IPS-18a (cell line): Measurements from ENCODE around the gene INTS14.
"Not testable (repeated sequence)": the region's sequence is repeated elsewhere in the genome, so short reads cannot be mapped to it uniquely, and the experiment has no call there.

Experiments used
- H3K27ac ChIP-seq: one replicate; pipeline ENCODE4 v1.5.1; 2013; ENCODE audit warnings: low read length
- H3K27me3 ChIP-seq: one replicate; pipeline ENCODE4 v1.6.1; 2013; ENCODE audit warnings: mild to moderate bottlenecking, low read length; ENCODE audit not compliant: control insufficient read depth, insufficient read depth
- H3K36me3 ChIP-seq: one replicate; pipeline ENCODE4 v1.6.1; 2013; ENCODE audit warnings: low read depth, low read length; ENCODE audit not compliant: control insufficient read depth
- H3K4me1 ChIP-seq: one replicate; pipeline ENCODE4 v1.6.1; 2013; ENCODE audit warnings: low read depth, low read length; ENCODE audit not compliant: control insufficient read depth
- H3K4me3 ChIP-seq: one replicate; pipeline ENCODE4 v1.5.1; 2013; ENCODE audit warnings: low read length
- H3K9ac ChIP-seq: one replicate; pipeline ENCODE4 v1.6.1; 2013; ENCODE audit warnings: mild to moderate bottlenecking, low read length, moderate library complexity
- H3K9me3 ChIP-seq: one replicate; pipeline ENCODE4 v1.6.1; 2013; ENCODE audit warnings: low read depth, low read length; ENCODE audit not compliant: control insufficient read depth

INTS14 gene

DNA sequence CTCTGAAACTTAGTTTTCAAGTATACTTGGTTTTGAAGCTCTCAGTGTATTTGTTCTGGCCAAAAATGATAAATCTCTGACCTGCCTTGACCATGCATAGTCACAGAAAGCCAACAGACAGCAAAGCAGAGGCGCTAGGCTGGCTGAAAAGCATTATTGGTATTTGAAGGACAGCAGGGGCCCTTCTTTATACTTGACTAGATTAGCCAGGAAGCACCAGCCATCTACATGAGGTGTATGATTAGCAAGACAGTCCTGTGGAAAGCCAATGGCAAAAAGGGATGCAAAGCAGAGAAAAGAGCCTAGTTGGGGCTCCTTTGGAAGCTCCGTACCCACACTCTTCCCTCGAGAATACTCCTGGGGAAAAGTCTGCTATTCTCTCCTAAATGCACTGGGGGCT is 18.6 kb upstream of the INTS14 start:
- Histone ChIP-seq H3K9me3 (no peaks in the 10 kb centered on the region), H3K36me3 (no peaks in the 10 kb centered on the region), H3K27me3 (no peaks in the 10 kb centered on the region), H3K27ac (no peak overlapping the region), H3K9ac (no peak overlapping the region), H3K4me3 (no peak overlapping the region), H3K4me1 (no peaks in the 10 kb centered on the region)

GRCh38 chr15:65626856-65627255 is 15.9 kb upstream of the INTS14 start:
- no peak overlapping the region for H3K4me3 ChIP-seq

DNA sequence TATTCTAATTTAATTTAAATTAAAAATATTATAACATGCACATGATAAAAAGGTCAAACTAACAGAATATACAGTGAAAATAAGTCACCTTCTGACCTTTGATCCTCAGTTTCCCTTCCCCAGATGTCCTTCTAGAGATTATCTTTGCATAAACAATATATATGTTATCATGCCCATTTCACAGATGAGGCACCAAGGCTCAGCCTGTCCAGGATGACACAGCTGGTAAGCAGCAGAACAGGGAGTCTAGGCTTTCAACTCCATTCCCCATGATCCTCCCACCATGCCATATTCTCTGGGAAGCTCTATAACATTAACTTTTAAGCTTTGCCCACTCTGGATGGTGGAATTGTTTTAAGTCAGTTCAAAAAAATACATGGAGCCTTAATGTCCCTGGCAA is 12.2 kb upstream of the INTS14 start:
- no peak overlapping the region for H3K27ac ChIP-seq
- H3K36me3 ChIP-seq, result no peaks in the 10 kb centered on the region

More at GRCh38 chr15:65626856-65627255, 15.9 kb upstream of the INTS14 start:
- Histone ChIP-seq H3K27me3 (no peaks in the 10 kb centered on the region), H3K9ac (no peak overlapping the region), H3K9me3 (no peaks in the 10 kb centered on the region), H3K36me3 (no peaks in the 10 kb centered on the region), H3K4me1 (no peaks in the 10 kb centered on the region), H3K27ac (no peak overlapping the region)

GRCh38 chr15:65621638-65622037 is 10.7 kb upstream of the INTS14 start, which contains the start of gene SLC24A1:
SLC24A1 (plus strand) TSS chr15:65621938; CDS start chr15:65624081, 2,143 bp downstream.
- no peak within 1 kb of the TSS for H3K4me3 ChIP-seq

More for the DNA sequence above, 12.2 kb upstream of the INTS14 start:
- no peaks in the 10 kb centered on the region for H3K9me3 ChIP-seq
- no peaks in the 10 kb centered on the region for H3K27me3 ChIP-seq
- H3K4me3 ChIP-seq, result no peak overlapping the region
- H3K9ac ChIP-seq, result no peak overlapping the region
- H3K4me1 ChIP-seq, result peaks cover 11% of the 10 kb centered on the region

GRCh38 chr15:65620833-65621232 is 9.9 kb upstream of the INTS14 start:
- H3K27me3 ChIP-seq, result no peaks in the 10 kb centered on the region
- no peak overlapping the region for H3K9ac ChIP-seq
- peaks cover 11% of the 10 kb centered on the region for H3K4me1 ChIP-seq

More at GRCh38 chr15:65621638-65622037, 10.7 kb upstream of the INTS14 start, which contains the start of gene SLC24A1:
- H3K36me3 ChIP-seq, result no peaks in the 10 kb centered on the region
- H3K27ac ChIP-seq, result no peak within 1 kb of the TSS
- no peak within 1 kb of the TSS for H3K9ac ChIP-seq
- H3K4me1 ChIP-seq, result peaks cover 11% of the 10 kb centered on the region
- H3K27me3 ChIP-seq, result no peaks in the 10 kb centered on the region
- H3K9me3 ChIP-seq, result no peaks in the 10 kb centered on the region

DNA sequence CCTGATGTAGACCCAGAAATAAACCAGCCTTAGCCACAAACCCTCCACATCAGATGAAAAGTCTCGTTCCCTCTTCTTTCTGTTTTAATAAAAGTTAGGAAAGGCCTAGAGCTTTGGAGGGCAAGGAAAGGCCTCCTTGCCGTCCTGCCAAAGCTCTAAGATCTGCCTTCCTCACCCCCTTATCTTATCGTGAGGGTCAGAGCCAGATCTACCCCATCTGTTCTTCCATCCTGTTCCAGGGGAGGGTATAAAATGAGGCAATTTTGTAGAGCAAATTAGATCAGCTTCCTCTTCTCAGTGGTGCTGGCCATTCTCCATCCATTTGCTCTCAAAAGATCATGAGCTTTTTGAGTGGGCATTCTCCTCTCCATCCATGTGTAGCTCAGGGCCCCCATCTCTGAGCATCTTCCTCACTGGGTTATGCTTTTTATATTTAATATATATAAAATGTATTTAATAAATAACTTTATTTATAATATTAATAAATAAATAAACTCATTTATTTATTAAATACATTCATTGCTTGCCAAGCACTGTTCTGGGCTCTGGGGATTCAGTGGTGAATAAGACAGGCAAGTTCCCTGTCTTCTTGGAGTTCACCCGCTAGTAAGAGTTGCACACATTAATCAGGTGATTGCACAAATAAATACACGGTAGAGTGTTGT is 8.8 kb upstream of the INTS14 start:
- Histone ChIP-seq H3K9me3 (no peaks in the 10 kb centered on the region), H3K4me3 (no peak overlapping the region), H3K27ac (no peak overlapping the region), H3K9ac (no peak overlapping the region), H3K27me3 (no peaks in the 10 kb centered on the region), H3K4me1 (peaks cover 11% of the 10 kb centered on the region), H3K36me3 (no peaks in the 10 kb centered on the region)

More at GRCh38 chr15:65620833-65621232, 9.9 kb upstream of the INTS14 start:
- Histone ChIP-seq H3K27ac (no peak overlapping the region), H3K4me3 (no peak overlapping the region), H3K9me3 (no peaks in the 10 kb centered on the region), H3K36me3 (no peaks in the 10 kb centered on the region)

DNA sequence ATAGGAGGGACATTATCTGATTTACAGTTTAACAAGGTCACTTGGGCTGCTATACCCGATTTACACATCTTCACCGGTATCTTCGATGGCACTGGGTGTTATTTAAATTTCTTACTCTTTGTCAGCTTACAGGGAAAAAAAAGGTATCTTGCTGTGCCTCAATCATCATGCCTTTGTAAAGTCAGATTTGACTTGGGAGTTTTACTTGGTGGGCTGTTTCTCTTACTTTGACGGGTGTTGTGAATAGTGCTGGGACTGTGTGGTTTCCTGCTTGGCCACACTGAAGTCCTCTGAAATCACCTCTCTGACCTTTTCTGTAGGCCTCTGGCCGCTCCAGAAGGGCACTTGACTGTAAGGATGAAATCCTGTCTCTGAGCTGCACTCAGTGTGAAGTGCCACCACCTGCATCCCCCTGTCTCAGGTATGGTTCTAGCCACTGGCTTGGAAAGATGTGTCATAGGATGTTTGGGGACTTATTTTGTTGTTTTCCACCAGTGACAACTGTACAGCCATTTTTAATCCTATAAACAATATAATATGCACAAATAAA is 7.7 kb upstream of the INTS14 start:
- Histone ChIP-seq H3K4me3 (no peak overlapping the region), H3K27ac (no peak overlapping the region), H3K4me1 (peaks cover 11% of the 10 kb centered on the region), H3K36me3 (no peaks in the 10 kb centered on the region), H3K9ac (no peak overlapping the region), H3K9me3 (no peaks in the 10 kb centered on the region), H3K27me3 (no peaks in the 10 kb centered on the region)

DNA sequence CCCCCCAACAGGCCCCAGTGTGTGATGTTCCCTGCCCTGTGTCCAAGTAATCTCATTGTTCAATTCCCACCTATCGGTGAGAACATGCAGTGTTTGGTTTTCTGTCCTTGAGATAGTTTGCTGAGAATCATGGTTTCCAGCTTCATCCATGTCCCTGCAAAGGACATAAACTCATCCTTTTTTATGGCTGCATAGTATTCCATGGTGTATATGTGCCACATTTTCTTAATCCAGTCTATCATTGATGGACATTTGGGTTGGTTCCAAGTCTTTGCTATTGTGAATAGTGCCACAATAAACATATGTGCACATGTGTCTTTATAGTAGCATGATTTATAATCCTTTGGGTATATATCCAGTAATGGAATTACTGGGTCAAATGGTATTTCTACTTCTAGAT is 5.0 kb upstream of the INTS14 start:
- not testable (repeated sequence) for H3K9ac ChIP-seq, H3K27ac ChIP-seq, H3K4me3 ChIP-seq, H3K27me3 ChIP-seq, H3K9me3 ChIP-seq, H3K36me3 ChIP-seq
- H3K4me1 ChIP-seq, result peaks cover 22% of the 10 kb centered on the region

DNA sequence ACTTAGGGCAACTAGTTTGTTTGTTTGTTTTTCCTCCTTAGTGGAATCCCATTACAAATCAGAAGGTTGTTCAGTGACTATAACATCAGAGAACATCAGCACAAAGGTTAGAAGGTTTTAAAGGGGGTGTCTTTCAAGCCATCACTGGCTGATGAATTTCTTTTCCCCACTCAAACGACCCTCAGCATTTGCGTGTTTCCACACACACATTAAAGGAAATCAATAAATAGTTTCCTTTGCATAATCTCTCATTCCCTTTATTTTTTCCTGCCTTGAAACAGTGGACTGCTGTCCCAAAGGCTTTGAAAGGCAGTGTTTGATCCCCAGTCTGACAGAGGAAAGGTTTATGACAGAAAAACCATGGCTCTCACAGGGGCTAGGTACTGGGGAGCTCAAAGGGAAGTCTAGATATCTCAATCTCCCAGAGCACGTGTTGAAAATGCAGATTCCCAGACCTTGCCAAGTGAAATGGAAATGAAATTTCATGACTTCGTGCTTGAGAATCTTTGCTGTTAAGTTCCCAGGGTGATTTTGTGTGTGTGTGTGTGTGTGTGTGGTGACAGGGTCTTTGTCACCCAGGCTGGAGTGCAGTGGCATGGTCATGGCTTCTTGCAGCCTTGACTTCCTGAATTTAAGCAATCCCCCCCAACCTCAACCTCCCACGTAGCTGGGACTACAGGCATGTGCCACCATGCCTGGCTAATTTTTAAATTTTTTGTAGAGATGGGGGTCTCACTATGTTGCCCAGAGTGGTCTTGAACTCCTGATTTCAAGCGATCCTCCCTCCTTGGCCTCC is 2.2 kb upstream of the INTS14 start:
- Histone ChIP-seq H3K4me1 (peaks cover 11% of the 10 kb centered on the region), H3K27ac (no peak overlapping the region), H3K4me3 (no peak overlapping the region), H3K36me3 (no peaks in the 10 kb centered on the region), H3K27me3 (no peaks in the 10 kb centered on the region), H3K9ac (no peak overlapping the region), H3K9me3 (no peaks in the 10 kb centered on the region)

DNA sequence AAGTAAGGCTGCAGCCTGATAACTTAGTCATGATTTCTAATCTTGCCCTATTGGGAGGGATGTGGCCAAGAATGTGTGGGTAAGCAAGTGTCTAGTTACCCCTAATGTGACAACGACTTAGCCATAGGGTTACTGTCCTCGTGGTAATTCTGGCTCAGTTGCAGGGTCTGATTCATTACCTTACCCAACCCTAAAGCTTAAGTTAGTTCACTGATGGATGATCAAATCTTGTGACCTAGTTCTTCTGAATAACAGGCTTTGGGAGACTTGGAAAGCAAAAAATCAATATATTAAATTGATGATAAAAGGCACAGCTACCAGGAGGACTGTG is 1.6 kb upstream of the INTS14 start:
- Histone ChIP-seq H3K9me3 (no peaks in the 10 kb centered on the region), H3K27me3 (no peaks in the 10 kb centered on the region), H3K4me1 (peaks cover 11% of the 10 kb centered on the region), H3K9ac (no peak overlapping the region), H3K27ac (no peak overlapping the region), H3K4me3 (no peak overlapping the region), H3K36me3 (no peaks in the 10 kb centered on the region)

DNA sequence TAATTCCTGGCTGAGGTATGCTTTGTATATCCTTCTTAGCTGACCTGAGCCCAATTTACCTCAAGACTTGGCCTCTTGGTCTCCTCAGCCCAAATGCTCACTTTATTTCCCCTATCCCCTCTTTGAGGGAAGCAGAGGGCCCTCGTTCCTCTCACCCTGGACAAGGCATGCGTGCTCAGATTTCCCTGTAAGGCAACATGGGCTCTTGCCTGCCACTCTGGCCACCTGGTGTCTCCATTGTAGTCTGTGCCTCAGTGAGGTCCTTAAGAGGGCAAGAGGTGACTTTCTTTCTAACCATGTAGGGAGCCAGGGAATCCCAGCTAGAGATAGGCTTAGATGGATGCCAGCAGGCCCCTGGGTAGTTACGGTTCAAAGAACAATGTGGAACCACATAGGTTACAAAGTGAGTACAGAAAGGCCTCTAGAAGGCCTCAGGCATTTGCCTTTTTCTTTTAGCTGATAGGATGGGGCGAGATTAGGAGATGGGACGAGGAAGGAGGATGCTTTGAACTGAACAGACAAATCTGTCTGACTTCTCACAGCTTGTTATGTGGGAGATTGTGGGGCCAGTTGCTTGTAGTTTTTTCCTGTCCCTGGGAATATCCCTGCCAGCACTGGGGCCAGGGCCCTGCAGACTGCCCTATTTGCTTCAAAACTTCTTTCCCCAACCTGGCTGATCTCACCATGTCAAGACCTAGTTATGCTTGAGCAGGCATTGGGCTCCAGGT is 1.1 kb upstream of the INTS14 start:
- Histone ChIP-seq H3K4me3 (peak overlapping the region; percentile 93), H3K36me3 (no peaks in the 10 kb centered on the region), H3K27ac (peak overlapping the region; percentile 82), H3K9ac (peak overlapping the region; percentile 90), H3K27me3 (no peaks in the 10 kb centered on the region), H3K4me1 (peaks cover 11% of the 10 kb centered on the region), H3K9me3 (no peaks in the 10 kb centered on the region)
